GM20431 (cell line): ENCODE results near the gene MTA3.

Experiments
- in situ Hi-C: fragments of 300-500 bp; cut with MseI, MboI; formaldehyde crosslinking; loops from one replicate; pipeline ENCODE4 v1.15.0; 2020; ENCODE audit warnings: low sequenced_read_pairs; ENCODE audit not compliant: unreplicated experiment

Gene MTA3

DNA sequence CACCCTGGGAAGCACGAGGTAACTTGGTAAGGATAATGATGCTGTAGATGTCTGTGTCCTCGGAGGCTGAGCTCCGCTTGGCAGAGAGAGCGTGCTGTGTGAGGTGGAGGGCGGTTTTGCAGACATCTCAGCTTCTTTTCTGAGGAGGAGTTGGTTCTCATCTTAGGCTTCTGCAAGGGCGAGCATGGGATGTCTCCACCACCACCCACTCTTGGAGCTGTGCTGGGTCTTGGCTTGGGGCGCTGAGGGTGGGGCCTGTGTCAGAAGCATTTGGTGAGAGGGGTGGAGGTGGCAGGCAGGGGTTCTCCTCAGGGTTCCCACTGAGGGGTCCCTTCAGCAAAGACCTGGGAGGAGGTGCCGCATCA, 186.3 kb downstream of the MTA3 start:
- in situ Hi-C loops, result no loop called here

DNA sequence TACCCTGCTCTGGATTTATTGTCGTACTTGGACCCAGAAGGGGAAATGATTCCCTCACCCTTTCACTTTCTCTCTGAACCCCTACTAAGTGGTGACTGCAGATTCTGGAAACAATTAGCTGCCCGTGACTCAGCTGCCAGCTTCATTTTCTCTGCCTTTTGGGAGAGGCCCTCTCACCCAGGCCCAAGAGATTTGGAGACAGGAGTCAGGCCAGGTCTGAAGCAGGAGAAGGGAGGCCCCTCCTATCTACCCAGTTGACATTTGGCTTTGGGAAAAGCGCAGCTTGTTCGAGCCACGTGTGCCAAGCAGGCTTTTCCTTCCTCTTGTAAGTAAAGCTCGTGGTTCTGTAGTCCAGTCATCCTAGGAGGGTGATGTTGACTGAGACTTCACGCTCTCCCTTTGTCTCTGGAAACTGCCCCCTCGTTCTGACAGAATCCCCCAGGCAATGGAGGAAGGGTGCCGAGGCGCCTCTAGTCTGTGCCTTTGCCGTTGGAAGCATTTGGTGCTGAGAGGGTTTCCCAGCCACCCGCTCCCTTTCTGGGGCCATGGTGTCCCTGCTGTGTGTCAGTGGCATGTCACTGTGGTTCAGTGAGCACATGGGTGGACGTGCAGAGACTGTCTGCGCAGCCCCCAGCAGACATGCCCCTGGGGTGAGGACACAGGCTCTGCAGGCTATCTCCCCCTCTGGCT, 186.9 kb downstream of the MTA3 start:
- in situ Hi-C loops, result no loop called here

DNA sequence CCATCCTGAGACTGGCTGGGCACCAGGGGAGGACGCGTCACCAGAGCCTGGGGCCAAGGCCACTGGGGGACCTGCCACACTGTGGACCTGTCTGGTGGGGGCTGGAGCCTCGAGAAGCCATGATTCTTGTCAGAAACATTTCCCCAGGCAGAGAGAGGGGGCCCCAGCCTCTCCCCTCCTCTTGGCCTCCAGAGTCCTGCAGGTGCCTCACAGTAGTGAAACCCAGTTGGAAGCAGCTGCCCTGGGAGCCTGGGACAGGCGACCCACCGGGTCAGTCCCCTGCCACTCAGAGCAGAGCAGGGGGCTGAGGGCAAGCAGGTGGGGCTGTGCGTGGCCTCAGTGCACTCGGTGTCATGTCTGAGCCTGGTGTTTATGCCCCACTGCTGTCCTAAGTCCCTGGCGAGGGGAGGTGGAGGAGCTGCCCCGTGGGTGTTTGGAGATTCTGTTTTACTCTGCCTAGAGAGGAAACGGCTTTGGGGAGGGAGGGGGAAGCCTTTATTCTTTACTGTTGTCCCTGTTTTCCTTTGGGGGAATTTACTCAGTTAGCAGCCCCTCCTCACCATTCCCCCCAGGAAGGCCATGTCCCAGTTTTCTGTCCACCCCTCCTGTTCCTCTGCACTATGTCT, 187.8 kb downstream of the MTA3 start:
- in situ Hi-C loops, result no loop called here

DNA sequence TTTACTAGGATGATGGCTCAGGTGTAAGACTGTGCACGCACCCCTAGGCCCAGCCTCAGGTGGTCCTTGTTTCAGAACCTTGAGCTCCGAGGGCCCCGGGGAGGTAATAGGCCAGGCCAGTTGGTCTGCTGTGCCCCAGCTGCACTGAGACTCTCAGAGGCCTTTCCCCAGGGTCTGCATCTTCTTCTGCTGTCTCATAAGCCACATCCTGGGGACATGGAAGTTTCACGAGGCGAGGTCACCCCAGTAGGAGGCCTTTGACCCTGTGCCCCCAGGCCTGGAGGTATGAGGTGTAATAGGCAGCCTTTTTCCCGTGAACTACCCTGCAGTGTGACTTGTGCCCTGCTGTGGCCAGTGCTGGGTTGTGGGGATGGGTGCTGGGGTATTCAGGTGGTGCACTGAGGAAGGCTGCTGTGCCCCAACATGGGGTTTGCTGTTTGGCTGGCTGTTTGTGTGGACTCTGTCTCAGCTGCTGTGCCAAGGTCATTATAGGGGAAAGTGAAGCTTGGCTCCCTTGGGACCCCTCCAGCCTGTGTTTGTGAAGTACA, 188.6 kb downstream of the MTA3 start:
- in situ Hi-C loops, result no loop called here

DNA sequence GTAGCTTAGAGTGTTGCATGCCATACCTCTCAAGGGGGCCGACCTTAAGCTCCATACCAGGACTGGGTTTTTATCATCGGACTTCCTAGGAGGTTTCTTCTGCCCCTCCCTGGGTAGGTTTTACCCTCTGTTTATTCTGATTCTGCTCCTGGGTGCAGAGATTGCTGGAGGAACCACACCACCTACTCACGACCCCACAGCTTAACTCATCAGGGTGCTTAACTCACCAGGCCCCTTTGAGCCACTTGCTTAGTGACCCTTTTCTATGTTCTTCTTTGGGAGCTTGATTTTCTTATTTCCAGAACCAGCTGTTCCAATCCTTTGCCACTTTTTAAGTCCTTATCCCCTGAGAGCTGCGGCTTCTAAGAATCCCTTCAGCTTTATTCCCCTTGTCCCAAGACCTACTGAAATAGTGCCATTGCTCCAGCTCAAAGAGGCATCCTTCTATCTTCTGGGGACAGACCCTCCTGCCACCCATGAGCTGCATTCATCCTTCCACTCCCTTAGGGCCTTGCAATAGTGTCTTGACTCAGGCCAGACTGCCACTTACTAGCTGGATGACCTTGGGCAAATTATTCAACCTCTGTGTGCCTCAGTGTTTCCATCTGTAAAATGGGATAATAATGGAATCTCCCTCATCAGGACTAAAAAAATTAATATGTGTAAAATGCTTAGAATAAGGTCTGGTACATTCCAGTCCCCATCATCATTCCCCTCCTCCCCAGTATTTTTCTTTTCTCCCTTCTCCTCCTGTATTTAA, 189.7 kb downstream of the MTA3 start:
- in situ Hi-C loops, result no loop called here

DNA sequence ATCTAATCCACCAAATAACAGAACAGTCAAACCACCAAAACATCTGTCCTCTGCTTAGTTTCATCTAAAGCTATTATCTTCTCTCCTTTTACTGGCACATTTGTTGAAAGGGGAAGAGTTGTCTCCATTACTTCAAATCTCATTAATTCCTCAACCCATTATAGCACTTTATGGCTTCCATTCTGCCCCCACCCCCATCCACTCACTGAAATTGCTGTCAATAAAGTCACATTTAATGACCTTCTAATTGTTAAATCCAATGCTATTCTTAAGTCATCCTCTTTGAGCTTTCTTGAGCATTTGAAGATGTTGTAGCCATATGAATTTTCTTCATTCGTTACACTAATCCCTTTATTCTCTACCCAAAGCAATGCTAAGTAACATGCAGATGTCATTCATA, 190.3 kb downstream of the MTA3 start:
- in situ Hi-C loops, result no loop called here

DNA sequence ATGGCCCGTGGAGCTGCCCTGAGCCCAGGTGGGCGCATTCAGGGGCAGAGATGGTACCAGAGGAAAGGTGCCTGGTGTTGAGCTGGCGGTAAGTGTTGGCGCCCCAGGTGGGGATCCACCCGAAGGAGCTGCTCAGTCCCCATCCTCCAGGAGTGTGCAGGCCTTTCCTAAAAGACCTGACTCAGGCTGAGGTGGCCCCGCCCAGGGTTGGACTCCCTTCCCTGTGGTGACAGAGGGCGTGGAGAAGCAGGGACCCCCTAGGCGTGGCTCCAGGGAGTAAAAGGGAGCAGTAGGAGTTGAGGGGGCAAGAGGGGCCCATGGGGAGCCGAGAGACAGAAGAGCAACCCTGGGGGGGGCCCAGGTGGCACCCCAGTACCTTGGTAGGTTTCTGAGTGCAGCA, 193.1 kb downstream of the MTA3 start:
- in situ Hi-C loops, result no loop called here

DNA sequence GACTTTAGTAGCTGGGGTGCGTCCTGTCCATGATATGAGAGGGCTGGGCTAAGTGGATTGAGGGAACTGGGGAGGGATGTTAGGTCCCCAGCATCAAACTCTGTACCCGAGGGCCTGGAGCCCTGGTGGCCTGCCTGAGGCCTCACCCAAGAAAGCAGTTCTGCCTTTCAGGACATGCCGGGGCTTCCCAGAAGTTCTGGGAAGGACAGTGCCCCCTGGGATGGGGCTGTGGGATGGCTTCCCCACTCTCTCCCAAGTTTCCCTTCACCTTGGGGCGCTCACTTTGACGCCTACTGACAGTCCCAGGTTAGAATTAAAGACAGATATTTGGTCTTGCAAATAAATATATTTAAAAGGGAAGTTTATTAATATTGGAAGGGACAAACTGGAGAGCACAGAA, 193.7 kb downstream of the MTA3 start:
- in situ Hi-C loops, result no loop called here

DNA sequence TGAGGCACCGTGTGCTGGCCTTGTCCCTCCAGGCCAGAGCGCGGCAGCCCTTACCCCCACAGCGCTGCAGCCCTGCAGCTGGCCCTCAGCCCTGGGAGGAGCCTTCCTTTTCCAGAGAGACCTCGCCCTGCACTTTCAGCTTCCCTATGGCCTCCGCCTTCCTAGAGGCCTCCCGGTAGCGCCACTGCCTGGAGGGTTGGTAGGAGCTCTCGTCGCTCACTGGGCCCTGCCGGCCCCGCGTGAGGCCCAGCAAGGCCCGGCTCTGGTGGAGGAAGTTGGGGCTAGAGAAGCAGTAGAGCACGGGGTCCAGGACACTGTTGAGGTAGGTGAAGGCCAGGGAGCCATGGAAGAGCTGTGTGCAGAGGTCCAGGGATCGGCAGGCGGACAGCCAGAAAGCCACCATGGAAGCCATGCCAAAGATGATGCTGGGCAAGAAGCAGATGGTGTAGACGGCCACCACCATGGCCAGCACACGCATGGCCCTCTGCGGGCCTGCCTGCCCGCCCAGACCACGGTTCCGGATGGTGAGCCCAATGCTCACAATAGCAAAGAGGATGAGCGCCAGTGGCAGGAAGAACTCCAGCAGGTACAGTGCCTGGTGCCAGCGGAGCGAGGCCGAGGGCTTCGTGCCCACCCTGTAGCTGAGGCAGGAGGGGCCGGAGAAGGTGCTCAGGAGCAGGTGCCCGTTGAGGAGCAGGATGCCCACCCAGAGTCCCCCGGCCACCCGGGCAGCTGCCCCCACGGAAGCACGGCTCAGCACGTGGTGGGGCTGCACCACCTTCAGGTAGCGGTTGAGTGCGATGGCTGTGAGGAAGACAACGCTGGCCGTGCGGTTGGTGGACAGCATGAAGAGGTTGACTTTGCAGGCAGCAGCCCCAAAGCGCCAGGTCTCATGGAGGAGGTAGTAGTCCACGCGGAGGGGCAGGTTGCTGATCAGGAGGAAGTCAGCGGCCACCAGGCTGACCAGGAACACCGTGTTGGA, 194.7 kb downstream of the MTA3 start:
- in situ Hi-C loops, result no loop called here

DNA sequence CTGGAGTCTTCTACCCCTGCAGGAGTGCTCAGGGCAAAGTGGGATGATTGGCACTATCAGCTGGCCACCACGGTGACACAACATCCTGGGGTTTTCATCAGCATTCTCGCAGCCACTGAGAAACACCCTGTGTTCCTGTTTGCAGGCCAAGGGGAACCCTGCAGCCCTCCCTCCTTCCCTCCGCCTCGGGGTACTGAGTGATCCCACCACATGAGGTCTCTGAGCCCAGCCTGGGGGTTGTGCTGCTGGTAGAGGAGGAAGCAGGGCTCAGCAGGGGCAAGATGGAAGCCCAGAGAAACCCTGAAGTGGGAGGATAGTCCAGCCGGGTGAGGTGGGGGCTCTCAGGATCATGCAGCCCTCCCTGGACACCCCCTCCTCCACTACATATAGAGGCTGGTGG, 195.7 kb downstream of the MTA3 start, which contains the start of gene OXER1:
Gene OXER1 (minus strand): TSS at position 40 of the 400 bp plus-strand sequence. CDS start 73 bp downstream, outside the sequence.
- in situ Hi-C loops, result no loop called here

DNA sequence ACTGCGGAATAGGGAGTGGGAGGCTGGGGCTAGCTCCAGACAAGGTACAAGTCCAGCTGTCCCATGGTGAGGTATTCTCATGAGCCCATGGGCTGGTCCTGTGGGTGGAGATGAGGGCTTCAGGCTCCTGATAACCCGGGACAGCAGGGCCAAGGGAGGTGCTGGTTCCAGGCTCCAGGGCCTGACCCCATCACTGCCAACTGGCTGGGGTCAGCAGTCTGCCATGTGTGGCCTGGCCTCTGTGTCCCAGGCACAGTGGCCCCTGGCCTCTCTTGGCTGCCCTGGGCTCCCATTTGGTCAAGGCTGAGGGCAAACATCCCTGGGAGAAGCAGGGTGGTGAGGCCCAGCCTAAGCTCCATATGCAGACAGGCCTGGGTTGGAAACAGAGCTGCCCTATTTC, 196.5 kb downstream of the MTA3 start:
- in situ Hi-C loops, result no loop called here

DNA sequence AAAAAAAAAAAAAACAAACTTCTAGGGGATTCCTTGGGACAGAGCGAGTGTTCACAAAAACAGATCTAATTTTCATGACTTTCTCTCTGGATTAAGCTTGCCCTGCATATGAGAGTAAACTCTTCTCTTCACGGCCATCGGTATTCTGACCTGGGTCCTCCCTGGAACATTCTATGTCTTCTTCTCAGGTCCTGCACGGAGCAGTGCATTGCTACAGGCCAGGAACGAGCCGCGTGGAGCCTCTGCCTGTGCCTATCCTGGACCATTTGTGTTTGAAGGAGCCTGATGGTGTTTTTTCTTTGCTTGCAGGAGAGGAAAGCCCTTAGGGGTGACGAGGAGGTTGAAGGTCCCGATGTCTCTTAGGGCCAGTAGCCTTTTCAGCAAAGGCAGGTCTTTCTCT, 197.3 kb downstream of the MTA3 start:
- in situ Hi-C loops, result no loop called here

DNA sequence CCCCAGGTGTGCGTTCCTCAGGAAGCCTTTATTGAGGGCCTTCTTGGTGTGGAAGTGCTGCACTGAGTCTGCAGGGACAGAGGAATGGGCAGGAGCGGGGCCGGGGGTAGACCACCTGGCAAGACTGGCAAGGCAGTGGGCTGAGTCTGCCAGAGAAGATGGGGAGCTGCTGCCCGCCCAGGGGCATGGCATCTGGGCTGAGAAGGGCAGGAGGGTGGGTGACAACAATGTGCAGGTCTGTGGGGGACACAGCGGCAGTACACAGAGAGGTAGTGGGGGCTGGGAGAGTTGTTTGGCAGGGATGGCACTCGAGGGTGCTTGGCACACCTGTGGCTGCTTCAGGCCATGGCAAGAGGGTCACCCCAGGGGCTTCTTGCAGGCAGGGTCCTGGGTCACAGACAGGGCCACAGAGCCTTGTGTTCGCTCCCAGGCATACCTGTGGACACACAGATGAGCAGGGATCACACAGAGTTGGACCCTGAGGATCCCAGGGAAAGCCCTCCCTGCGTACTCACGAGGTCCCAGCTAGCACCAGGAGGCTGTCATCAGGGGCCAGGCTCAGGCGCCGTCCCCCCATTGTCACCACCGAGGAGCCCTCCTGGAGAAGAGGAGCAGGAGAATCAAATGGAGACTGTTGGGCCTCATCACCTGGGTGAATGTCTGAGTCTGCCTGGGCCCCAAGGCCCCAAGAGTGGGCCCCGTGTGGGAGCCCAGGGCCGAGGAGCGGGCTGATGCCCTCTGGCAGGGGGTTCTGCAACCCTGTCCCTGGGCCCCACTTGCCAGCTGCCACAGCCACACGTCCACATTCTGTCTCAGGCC, 198.9 kb downstream of the MTA3 start:
- in situ Hi-C loops, result no loop called here

DNA sequence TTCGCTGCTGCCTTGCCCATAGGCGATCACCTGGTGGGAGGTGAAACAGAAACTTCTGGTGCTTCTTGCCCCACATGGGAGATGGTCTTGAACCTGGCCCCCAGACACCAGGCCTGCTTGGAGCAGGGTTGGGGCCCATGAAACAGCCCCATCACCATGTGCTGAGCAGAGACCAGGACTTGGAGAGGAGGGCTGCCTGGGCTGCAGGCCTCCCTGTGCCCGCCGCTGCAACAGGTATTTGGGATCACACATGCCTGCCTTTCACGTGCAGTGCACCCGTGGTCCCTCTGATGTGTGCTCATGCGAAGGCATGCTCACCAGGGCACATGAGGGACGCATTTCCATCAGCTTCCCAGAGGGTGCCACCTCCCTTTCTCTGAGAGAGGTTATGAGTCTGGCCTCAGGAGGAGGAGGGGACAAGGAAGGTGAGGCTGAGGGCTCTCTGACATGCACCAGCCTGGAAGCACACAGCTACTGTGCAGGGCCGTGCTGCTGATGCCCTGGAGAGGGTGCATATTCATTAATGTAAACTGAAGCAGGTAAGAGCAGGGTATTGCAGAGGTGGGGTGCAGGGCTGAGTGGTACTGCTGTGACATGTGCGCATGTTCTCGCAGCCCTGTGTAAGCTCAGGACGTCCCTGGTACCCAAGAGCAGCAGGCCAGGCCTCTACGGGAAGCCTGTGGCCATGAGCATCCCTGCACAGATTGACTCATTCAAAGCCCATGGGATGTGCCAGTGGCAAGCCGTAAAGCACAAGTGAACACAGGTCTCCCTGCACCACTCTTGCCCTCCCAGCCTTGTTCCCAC, 199.7 kb downstream of the MTA3 start:
- in situ Hi-C loops, result no loop called here

DNA sequence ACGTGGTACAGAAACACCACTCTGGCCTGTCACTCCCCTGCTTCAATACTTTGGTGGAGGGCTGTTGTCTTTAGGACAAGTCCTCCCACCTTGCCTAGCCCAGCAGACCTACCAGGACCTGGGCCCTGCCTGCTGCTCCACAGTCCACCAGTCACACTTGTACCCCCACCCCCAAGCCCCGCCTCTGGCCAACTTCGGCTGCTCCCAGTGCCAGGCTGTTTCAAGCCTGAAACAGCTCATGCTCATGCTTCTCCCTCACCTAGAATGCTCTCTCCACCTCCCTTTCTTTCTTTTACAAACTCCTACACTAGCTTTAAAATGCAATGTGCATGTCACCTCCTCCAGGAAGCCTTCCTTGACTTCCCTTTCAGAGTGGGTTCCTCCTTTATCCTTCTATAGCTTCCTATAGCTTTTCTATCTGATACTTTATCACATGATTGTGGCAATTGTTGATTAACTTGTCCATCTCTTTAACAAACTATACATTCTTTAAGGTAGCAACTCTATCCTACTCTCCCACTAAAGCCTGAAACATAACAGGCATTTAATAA, 200.3 kb downstream of the MTA3 start:
- in situ Hi-C loops, result no loop called here

DNA sequence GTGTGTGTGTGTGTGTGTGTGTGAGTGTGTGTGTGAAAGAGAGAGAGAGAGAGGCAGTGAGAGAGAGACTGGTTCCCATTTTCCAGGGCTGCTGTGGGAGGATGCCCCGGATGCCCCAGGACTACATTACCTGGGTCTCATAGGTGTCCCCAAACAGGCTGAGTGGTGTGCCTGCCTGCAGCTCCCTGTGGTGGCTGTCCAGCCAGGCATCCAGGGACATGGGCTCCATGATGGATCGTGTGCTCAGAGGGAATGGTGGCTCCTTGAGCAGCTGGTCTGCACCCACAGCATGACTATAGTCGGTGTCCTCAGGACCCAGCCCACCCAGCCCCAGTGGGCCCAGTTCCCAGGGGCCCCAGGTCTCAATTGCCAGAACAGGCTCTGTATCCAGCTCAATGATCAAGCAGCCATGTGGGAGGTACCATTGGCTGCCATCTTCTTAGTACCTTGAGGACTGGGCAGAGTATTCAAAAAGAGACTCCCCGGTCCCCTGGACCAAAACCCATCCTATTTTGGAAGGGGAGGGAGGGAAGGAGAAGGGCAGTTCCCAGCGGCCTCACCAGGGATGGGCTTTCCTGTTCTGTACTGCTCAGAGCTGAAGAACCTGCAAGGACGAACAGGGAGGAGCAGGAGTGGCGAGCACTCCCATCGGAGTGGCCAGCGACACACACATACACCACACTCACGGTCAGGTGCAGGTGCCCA, 201.3 kb downstream of the MTA3 start:
- in situ Hi-C loops, result no loop called here
